ENCODE data around the gene CNPPD1. TPM values are rescaled to one million over a fixed set of nuclear protein-coding genes. Genes with fewer than 3 reads are reported as not detected.

The CNPPD1 gene
- total RNA-seq, 1 experiment from 2014 or later = 32.8 TPM

- no peak for TF ChIP-seq CDX4 (CRISPR knock-in tag; IDR thresholded peaks at IDR 0.05; ENCODE audit: borderline replicate concordance)
- TF ChIP-seq FOXK1 (CRISPR knock-in tag; IDR thresholded peaks at IDR 0.05) = no peak
These were observed 39.8 kb upstream of the CNPPD1 start (continued) for GRCh38 chr2:219216535-219216915.

GRCh38 chr2:219215871-219216534 is 39.3 kb upstream of the CNPPD1 start:
- ChIA-PET POLR2A (interaction anchor here (0.7 kb wide), 1 partner anchor 79 kb away, joined by 3 read pairs; no protein-coding TSS in a partner anchor), CTCF (interaction anchor here (0.9 to 1.4 kb wide), 4 partner anchors 79 to 314 kb away, joined by 3 to 4 read pairs (median 3); no protein-coding TSS in a partner anchor)
- ATAC-seq = peak; percentile 10

More at GRCh38 chr2:219215871-219216534, 39.3 kb upstream of the CNPPD1 start:
- H3K36me3 Mint-ChIP-seq = peaks cover 43% of the 10 kb centered on the region
- no peaks in the 10 kb centered on the region for H3K9me3 Mint-ChIP-seq
- DNase-seq (ENCODE audit: low spot score) = peak; percentile 27
- no peak overlapping the region; the same call in 1 of the 2 replicates for H3K27ac Mint-ChIP-seq
- no peak overlapping the region for H3K4me3 Mint-ChIP-seq
- peaks cover 25% of the 10 kb centered on the region for H3K4me1 Mint-ChIP-seq
- TF ChIP-seq TEAD1 (CRISPR knock-in tag; IDR thresholded peaks at IDR 0.05) (no peak), ZNF396 (CRISPR knock-in tag; IDR thresholded peaks at IDR 0.05; ENCODE audit: borderline replicate concordance) (no peak), CTCF (IDR thresholded peaks at IDR 0.05) (no peak), ATF1 (CRISPR knock-in tag; IDR thresholded peaks at IDR 0.05) (no peak), HMGXB4 (CRISPR knock-in tag; IDR thresholded peaks at IDR 0.05) (no peak), NR1H2 (CRISPR knock-in tag; IDR thresholded peaks at IDR 0.05) (no peak), E2F1 (CRISPR knock-in tag; IDR thresholded peaks at IDR 0.05) (no peak), PRRX2 (CRISPR knock-in tag; IDR thresholded peaks at IDR 0.05) (no peak), ELF4 (CRISPR knock-in tag; IDR thresholded peaks at IDR 0.05; ENCODE audit: low read depth) (no peak), GRHL2 (CRISPR knock-in tag; IDR thresholded peaks at IDR 0.05; ENCODE audit: insufficient replicate concordance, severe bottlenecking) (no peak), PRDM15 (CRISPR knock-in tag; IDR thresholded peaks at IDR 0.05) (no peak), ZNF512 (CRISPR knock-in tag; IDR thresholded peaks at IDR 0.05; ENCODE audit: borderline replicate concordance) (no peak), IRF2 (CRISPR knock-in tag; IDR thresholded peaks at IDR 0.05; ENCODE audit: borderline replicate concordance, low read depth) (no peak), ZNF317 (CRISPR knock-in tag; IDR thresholded peaks at IDR 0.05; ENCODE audit: borderline replicate concordance, low read depth) (no peak)
- H3K27me3 Mint-ChIP-seq (ENCODE audit: low read depth) = no peaks in the 10 kb centered on the region
